GM19240 (cell line): ENCODE data around the gene TMEM150B.

Source experiments
- DNase-seq: peaks from one replicate; pipeline ENCODE4 v3.0.0; 2011; ENCODE audit warnings: low spot score; ENCODE audit not compliant: insufficient read length

TMEM150B gene, protein sequence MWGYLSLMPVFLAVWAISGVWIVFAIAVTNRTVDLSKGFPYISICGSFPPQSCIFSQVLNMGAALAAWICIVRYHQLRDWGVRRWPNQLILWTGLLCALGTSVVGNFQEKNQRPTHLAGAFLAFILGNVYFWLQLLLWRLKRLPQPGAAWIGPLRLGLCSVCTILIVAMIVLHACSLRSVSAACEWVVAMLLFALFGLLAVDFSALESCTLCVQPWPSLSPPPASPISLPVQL

DNA sequence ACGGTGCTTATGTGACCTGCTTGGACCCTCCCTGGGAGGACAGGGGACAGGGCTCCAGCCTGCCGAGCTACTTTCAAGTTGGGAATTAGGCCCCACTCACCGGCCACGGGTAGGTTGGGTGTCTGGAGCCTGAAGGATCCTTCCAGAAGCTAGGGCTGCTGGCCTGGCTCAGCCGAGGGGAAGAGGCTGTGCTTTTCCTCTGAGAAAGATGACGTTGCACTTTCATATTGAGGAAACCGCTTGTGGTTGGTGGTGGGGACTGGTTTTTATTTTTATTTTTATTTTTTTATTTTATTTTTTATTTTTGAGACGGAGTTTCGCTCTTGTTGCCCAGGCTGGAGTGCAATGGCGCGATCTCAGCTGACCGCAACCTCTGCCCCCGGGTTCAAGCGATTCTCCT is at the start of gene TMEM150B:
Gene TMEM150B (minus strand): TSS at position 170 of the 400 bp plus-strand sequence. CDS start 4,305 bp downstream, outside the sequence.
- no peak for DNase-seq

DNA sequence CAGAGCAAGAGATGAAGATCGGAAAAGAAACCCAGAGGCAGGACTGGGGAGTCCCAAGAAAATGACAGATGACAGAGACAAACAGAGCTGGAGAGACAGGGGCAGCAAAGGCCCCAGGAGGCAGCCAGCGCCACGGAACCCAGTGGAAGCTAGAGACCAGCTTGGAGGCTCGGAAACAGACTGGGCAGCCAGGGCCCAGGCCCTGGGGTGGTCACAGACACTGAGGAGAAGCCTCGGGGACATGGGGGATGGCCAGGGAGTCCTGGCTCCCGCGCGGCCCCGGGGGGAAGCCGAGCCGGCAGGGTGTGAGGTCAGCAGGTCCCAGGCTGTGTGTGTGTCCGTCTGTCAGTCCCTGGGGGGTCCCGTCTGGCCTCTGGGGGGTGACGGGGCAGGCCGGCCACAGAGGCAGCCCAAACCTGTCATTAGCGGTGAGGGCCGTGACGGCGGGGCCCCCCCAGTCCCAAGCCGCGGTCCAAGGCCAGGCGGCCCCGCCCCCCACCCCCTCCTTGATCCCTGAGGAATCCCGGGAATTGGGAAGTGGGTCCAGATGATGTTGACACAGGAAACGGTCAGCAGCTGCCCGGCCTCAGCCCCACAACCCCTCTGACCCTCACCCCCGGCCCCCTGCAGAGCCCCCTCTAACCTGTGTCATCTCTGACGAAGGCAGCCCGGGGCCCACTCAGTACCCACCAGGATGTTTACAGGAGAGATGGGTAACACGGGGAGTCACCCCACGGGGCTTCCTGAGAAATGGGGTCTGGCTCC is 49.0 kb upstream of the TMEM150B start:
- no peak for DNase-seq

DNA sequence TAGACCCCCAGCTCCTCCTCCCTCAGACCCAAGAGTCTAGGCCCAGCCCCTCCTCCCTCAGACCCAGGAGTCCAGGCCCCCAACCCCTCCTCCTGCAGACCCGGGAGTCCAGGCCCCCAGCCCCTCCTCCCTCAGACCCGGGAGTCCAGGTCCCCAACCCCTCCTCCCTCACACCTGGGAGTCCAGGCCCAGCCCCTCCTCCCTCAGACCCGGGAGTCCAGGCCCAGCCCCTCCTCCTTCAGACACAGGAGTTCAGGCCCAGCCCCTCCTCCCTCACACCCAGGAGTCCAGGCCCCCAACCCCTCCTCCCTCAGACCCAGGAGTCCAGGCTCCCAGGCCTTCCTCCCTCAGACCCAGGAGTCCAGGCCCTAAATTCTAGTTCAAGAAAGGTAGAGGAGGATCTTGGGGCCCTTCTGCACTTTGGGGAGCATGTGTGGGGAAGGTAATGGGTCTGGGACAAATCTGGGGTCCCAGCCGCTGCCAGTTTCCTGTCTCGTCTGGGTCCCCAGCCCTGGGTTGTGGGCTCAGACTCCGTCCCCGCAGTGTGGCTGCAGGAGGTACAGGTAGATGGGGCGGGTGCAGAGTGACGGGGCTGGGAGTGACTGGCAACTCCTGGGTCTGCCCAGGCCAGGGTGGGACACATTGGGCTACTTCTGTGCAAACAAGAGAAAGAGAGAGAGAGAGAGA is 48.3 kb upstream of the TMEM150B start:
- DNase-seq = no peak

DNA sequence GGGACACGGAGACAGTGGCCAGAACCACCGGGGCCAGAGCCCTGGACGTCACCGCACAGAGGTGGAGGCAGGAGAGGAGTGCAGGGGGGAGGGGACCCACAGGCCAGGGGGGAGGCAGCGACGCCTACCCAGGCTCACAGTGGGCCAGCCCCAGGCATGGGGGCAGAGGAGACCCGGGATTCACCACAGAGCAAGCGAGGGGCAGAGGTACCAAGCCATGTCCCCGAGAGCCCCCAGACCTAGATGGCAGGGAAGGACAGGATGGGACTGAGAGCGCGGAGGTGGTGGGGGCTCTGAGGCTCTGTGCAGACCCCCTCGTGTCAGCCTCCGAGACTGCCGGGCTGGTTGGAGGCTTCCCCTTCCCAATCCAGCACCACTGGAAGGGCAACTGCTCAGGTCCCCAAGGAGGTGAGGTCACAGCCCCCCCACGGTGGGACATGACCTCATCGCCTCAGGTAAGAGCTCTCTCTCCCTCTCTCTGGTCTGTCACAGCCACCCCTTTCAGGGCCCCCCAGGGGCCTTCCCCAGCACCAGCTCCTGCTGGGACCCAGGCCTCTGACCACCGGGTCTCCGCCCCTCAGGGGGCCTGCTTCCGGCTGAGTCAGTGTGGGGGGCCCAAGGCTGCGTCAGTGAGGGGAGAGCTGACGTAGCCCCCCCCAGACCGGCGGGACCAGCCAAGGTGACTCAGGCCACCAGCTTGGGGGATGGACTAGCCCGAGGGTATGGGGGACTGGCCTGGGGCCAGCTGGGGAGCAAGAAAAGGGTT is 47.4 kb upstream of the TMEM150B start:
- DNase-seq = no peak

DNA sequence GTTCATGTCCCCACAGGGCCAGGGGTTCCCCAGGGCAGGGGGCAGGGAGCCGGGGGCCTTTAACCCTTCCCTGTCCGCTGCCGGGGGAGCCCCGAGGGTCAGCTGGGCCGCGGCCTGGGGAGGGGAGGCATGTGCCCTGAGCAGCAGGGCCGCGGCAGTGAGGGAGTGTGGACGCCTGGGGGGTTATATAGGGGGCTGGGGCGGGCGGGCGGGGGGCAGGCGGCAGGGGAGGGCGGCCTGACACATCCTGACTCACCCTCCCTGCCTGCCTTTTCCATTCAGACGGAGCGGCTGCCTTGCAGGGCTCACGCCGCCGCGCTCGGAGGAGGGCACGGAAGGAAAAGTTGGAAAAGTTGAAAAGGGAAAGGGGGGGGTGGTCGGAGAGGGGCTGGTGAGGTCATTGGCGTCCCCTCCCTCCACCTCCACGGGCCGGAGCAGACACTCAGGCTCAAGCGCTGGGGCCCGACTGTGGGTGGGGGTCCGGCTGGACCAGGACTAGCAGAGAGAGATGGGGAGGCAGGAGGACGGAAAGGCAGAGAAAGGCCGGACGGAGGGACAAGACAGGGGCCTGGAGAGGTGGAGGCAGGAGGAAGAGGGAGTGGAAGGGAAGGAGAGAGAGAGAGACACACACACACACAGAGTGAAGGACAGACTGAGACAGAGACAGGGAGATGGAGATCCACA is 45.3 kb upstream of the TMEM150B start, which contains the start of gene IL11:
Gene IL11 (minus strand): TSS at position 159 of the 684 bp plus-strand sequence. CDS start 153 bp downstream, at position 6.
- no peak for DNase-seq

DNA sequence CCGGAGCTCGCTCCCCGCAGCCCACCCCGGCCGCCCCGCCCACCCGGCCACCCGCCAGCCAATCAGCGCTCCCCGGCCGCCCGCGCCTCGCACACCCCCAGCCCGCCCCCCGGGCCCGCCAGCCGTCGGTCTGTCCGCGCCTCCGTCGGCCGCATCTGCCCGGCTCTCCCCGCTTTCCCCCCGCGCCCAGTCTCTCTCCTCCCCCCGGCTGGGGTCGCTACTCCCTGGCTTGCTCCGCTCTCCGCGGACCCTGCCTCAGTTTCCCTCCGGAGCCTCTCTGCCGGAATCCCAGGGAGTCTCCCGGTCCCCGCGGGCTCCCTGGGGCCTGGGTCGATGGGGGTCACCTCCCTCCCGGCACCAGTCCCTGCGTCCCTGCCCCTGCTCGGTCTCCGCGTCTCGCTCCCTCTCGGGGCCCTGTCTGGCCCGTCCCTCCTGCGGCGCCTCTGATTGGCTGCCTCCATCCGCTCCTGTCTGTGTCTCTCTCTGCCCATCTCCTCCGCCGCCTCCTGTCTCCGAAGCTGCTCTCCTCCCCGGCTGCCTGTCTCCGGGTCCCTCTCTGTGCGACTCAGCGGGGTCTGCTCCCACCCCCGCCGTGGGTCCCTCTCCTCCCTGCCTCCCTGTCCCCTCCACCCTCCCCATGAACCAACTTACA is 44.6 kb upstream of the TMEM150B start:
- no peak for DNase-seq

DNA sequence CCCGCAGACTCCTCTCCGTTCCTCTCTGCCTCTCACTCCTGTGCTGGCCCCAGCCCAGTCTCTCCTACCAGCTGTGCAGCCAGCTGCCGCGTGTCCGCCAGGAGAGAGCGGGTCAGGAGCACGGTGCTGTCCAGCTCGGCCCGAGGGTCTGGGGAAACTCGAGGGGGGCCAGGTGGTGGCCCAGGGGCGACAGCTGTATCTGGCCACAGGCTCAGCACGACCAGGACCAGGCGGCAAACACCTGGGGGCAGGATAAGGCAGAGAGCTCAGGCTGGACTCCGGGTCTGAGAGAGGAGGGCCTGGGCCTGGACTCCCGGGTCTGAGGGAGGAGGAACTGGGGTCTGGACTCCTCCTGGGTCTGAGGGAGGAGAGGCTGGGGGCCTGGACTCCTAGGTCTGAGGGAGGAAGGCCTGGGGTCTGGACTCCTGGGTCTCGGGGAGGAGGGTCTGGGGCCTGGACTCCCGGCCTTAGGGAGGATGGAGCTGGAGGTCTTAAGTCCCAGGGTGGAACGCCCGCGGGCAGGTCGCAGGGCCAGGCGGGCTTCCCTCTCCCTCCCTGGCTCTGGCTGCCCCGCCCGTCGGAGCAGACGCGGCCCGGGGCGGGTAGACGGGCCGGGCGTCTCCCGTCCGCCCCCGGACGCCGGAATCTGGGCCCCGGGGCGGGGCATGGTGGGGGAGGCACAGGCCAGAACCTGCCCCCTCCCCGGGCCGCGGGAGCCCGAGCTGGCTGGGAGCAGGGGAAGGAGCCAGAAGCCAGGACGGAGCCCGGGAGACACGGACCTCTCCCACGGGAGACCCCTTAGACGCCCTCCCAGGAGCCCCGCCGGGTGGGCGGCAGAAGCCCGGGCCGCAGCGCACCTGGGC is 43.8 kb upstream of the TMEM150B start:
- DNase-seq = no peak

DNA sequence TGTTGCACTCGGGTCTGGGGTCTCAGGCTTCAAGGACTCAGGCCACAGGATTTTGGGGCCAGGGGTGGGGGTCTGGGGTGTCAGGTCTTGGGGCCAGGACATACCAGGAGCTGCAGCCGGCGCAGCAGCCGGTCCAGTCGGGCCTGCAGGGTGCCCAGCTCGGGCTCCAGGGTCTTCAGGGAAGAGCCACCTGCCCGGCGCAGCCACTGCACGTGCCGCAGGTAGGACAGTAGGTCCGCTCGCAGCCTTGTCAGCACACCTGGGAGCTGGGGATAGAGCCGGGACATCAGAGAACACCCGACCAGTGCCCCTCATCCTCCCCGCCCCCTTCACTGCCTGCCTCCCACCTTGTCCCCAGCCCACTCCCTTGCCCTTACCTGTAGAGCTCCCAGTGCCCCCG is 43.0 kb upstream of the TMEM150B start:
- no peak for DNase-seq

DNA sequence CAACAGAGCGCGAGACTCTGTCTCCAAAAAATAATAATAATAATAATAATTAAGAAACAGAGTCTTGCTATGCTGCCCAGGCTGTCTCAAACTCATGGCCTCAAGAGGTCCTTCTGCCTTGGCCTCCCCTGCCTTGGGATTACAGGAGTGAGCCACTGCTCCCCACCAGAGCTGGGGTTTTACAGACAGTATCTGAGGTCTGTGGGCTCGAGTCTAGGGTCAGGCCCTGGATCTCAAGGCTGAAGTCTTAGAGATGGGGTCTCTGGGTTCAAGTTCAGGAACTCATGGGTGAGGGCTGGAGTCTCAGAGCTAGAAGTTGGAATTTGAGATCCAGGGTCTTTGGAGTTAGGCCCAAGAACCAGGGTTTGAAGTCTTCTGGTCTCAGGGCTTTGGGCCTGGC is 41.6 kb upstream of the TMEM150B start:
- no peak for DNase-seq

DNA sequence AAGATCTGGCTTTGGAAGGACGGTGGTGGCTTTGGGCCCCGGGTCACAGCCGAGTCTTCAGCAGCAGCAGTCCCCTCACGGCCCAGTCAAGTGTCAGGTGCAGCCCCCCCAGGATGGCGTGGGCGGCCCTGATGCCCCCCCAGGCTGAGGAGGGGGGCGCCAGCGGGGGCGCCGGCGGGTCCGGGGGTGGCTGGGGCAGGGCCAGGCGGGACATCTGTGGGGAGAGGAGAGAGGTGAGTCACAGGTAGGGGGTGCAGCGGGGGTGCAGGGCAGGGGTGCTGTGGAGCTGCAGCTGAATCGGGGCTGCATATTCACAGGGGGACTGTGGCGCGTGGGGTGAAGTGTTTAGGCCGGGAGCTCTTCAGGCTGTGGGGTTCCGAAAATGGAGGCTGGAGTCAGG is 40.8 kb upstream of the TMEM150B start:
- no peak for DNase-seq

DNA sequence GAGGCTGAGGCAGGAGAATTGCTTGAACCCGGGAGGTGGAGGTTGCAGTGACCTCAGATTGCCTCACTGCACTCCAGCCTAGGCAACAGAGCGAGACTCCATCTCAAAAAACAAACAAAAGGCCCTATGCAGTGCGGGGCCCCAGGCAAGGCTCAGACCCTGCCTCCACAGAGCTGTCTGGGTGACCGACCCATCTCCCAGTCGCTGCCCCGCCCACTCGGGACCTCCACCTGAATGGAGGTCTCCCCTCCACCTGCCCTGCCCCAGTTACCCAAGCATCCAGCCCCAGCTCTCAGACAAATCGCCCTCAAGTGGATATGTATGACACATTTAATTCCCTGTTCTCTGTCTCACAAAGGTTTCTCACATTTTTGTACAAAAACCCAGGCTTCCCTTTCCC is 40.1 kb upstream of the TMEM150B start:
- DNase-seq = no peak

DNA sequence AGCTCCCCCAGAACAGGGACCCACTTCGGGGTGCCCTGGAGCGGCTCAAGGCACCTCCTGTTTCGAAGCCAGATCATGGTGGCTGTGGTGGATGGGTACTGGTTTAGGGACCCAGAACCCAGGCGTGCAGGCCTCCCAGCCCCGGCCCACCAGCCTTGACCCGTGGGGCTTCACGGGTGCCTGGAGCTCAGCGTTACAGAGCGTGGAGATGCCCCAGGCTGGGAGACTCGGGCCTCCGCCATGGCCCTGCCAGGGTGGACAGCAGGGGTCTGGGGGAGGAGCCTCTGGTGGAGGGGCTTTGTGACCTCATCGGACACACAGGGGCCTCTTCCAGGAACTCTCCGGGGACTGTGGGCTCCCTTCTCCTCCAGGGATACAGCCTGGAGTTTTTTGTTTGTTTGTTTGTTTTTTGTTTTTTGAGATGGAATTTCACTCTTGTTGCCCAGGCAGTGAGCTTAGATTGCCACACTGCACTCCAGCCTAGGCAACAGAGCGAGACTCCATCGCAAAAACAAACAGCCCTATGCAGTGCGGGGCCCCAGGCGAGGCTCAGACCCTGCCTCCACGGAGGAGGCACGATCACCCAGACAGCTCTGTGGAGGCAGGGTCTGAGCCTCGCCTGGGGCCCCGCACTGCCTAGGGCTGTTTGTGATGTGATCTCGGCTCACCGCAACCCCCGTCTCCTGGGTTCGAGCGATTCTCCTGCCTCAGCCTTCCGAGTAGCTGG is 38.0 kb upstream of the TMEM150B start, which contains the start of gene GARIN5B:
Gene GARIN5B (minus strand): TSS at position 271 of the 727 bp plus-strand sequence. CDS start 194 bp downstream, at position 77.
- DNase-seq = no peak

DNA sequence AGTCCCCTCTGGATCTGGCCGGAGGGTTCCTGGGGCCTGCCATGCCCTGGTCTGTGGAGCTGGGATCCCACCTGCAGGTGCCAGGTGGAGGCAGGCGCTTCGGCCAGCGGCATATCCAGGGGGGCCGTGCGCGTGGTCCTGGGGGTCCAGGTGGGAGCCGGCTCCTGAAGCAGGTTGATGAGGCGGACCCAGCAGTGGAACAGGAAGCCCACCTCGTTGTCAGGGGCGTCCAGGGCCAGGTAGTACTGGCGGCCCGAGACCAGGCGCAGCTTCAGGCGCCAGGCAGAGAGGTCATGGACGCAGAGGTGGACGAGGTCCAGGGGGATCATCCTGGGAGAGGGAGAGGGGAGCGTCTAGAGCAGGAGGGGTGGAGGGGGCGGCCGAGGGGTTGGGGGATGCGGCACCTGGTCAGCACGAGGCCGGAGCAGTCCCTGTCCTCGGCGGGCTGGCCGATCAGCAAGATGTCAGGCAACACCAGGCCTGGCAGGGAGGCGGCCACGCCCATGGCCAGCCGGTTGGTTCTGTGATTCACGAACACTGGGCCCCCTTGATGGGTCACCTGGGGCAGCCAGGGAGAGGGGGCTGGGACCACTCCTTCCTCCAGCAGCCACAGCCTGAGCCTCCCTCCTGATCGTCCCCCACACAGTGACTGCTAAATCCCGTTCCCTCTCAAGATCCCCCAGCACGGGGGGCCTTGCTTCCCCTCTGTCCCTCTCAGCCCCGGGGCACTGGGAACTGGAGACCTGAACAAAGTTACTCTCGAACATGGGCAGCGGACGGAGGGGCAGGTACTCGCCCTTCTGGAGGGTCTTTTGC is 37.2 kb upstream of the TMEM150B start:
- DNase-seq = no peak

DNA sequence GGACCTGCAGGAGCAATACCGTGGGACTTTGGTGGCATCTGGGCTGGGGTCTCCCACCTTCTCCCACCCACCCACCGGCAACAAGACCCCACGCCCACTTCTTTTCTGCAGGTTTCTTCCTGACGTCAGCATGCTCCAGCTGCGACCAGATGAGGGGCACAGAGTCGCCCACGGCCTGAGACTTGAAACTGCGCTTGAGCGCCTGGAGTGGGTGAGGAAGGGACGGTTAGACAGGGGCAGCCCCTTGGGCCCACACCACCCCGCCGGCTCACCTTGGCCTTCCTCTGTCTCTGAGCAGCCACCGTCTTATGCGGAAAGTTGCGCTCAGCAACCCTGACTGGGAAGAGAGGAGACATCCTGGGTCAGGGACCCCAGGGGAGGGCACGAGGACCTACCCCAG is 35.8 kb upstream of the TMEM150B start:
- DNase-seq = no peak

DNA sequence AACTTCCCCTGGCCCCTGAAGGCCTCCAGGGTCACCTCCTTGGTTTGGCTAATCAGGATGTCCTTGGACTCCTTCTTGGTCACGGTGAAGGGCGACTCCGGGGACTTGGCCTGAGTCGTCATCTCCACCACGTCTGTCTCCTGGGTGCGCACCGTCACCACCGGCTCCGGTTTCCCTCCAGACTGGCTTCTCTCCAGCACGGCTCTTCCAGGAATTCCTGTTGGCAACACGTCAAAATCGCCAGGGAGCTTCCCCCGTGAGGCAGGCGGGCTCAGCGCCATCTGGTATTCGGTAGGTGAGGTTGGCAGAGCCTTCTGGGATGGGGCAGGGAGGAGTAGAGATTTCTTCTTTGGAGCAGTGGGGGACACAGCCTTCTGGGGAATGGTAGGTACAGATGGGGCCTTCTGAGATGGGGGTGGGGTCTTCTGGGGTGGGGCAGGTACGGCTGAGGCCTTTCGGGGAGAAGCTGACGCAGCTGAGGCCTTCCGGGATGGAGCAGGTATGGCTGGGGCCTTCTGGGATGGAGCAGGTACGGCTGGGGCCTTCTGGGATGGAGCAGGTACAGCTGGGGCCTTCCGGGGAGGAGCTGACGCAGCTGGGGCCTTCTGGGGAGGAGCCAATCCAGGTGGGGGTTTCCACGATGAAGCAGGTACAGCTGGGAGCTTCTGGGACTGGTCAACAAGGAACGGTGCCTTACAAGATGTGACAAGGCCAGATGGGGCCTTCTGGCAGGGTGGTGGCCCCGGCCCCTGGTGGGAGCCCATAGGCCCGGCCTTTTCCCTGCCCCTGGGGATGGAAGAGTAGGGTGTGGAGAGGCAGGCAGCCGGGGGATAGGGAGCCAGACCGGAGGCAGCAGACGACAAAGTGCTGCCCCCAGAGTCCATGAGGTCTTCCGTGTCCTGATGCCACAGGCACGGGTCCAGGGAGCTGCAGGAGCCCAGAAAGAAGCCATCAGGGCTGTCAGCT is 34.1 kb upstream of the TMEM150B start:
- DNase-seq = no peak

DNA sequence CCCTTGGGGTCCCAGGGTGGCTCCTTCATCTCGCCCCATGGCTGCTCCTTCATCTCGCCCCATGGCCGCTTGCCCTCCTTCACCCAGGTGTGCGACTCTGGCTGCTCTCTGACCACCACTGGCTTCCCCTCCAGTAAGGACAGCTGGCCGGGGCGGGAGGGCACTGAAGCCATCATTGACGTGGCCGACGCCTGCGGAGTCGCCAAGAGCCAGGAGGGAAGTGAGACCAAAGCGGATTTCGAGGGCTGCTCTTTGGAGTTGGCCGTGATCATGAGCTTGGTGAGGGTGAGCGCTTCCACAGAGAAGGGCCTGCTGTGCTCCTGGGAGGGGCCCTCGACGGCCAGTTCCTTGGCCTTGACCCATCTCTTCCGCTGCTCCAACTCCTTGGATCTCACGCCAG is 33.4 kb upstream of the TMEM150B start:
- DNase-seq = no peak
